GM12865 (cell line): ENCODE measurements around the gene RNF135.

Experiments used
- DNase-seq: peaks from one replicate; pipeline ENCODE4 v3.0.0; 2010; ENCODE audit warnings: low read depth
- H3K4me3 ChIP-seq: 2 replicates; pipeline ENCODE4 v1.5.1; 2011; ENCODE audit warnings: mild to moderate bottlenecking, low read depth, low read length, control low read depth
- CTCF ChIP-seq: IDR thresholded peaks from 2 replicates; pipeline ENCODE4 v1.5.1; 2011; ENCODE audit warnings: low read length, control low read depth, low read depth, inconsistent platforms; ENCODE audit not compliant: insufficient read depth; ENCODE audit errors: missing control alignments

Gene RNF135

GRCh38 chr17:30970831-30971567 is at the start of gene RNF135:
Gene RNF135 (plus strand): TSS chr17:30971039. CDS start chr17:30971074, 35 bp downstream.
- H3K4me3 ChIP-seq, result peak within 1 kb of the TSS; percentile 79
- DNase-seq, result peak; percentile 90
- peak; percentile 17 for TF ChIP-seq CTCF

DNA sequence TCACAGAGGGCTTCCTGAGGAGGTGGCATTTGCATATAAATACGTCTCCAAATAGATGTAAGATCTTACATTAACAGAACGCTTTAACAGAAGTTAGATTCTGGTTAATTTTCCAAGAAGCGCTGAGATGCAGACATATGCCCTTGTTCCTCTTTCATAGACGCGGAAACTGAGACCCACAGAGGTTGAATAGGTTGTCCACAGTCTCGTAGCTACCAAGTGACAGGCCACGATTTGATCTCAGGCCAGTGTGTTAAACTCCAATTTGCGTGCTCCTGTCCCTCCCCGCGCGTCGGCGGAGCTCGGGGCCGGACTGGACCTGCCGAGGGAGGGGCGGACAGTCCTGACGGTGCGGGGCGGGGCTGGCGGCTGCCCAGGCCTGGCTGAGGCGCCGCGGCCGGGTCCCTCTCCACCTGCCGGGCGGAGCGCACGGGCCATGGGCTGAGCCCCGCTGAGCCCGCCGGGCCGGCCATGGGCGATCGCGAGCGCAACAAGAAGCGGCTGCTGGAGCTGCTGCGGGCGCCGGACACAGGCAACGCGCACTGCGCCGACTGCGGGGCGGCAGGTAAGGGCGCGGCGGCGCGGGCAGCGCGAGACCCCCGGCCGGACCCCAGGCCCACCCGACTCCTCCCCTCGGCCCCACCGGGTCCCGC is 49.2 kb upstream of the RNF135 start, which contains the start of gene ADAP2:
TSS of gene ADAP2 (plus strand) at position 402 of the 653 bp plus-strand sequence. CDS start at position 472, 70 bp downstream.
- TF ChIP-seq CTCF, result no peak
- DNase-seq, result peak; percentile 36
- H3K4me3 ChIP-seq, result peak within 1 kb of the TSS; percentile 19

GRCh38 chr17:30922235-30923030 is 48.4 kb upstream of the RNF135 start:
- TF ChIP-seq CTCF, result no peak
- DNase-seq, result no peak
- peak overlapping the region; percentile 19 for H3K4me3 ChIP-seq

DNA sequence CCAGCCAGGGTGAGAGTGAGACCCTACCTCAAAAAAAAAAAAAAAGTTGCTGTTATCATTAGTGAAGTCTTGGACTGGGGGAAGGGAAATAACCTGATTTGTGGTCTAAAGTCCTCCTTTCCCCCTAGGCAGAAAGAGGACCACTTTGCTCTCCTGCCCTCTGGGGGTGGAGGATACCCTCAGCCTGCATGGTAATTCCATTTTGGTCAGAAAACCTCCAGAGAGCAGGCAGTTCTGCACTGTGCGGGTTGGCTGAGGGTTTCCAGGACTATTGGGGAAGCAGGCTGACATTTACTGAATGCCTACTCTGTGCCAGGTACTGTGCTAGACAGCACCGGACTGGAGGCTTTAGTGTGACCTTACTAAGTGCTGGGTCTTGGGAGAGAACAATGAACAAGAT is 46.5 kb upstream of the RNF135 start:
- DNase-seq, result no peak
- H3K4me3 ChIP-seq, result no peak overlapping the region
- TF ChIP-seq CTCF, result no peak

DNA sequence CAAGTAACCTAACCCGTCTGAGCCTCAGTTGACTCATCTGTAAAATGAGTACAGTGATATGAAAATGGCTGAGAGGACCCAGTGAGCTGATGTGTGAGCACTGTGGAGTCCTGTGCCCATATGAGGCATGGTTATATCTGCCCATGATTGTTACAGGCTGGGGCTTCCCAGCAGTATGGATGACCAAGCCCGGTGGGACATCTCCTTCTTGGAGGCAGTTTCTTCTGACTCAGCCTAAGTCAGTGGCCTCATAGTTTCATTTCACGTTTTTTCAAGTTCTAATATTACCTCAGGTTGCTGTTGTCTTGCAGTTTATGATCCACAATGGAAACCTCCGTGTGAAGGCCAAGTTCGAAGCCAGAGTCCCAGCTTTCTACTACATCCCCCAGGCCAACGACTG is 44.3 kb upstream of the RNF135 start:
- no peak overlapping the region for H3K4me3 ChIP-seq
- TF ChIP-seq CTCF, result no peak
- peak; percentile 48 for DNase-seq

DNA sequence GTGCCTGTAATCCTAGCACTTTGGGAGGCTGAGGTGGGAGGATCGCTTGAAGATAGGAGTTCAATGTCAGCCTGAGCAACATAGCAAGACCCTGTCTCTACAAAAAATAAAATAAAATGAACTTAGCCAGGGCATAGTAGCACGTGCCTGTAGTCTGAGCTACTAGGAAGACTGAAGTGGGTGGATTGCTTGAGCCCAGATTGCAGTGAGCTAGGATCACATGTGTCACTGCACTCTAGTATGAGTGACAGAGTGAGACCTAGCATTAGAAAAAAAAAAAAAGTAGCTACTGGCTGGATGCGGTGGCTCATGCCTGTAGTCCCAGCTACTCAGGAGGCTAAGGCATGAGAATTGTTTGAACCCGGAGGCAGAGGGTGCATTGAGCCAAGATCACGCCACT is 43.1 kb upstream of the RNF135 start:
- no peak for DNase-seq

More for the DNA sequence above, 43.1 kb upstream of the RNF135 start:
- H3K4me3 ChIP-seq, result no peak overlapping the region
- no peak for TF ChIP-seq CTCF
